GM18508 (cell line): ENCODE measurements around the gene TTC32.
"Not testable (repeated sequence)": the region's sequence is repeated elsewhere in the genome, so short reads cannot be mapped to it uniquely, and the experiment has no call there.

Experiments
- ATAC-seq: cut with Tn5 transposase; IDR thresholded peaks from one replicate; pipeline ENCODE4 v1.9.1; 2021; ENCODE audit warnings: moderate number of reproducible peaks; ENCODE audit not compliant: insufficient read depth, unreplicated experiment

TTC32 gene

DNA sequence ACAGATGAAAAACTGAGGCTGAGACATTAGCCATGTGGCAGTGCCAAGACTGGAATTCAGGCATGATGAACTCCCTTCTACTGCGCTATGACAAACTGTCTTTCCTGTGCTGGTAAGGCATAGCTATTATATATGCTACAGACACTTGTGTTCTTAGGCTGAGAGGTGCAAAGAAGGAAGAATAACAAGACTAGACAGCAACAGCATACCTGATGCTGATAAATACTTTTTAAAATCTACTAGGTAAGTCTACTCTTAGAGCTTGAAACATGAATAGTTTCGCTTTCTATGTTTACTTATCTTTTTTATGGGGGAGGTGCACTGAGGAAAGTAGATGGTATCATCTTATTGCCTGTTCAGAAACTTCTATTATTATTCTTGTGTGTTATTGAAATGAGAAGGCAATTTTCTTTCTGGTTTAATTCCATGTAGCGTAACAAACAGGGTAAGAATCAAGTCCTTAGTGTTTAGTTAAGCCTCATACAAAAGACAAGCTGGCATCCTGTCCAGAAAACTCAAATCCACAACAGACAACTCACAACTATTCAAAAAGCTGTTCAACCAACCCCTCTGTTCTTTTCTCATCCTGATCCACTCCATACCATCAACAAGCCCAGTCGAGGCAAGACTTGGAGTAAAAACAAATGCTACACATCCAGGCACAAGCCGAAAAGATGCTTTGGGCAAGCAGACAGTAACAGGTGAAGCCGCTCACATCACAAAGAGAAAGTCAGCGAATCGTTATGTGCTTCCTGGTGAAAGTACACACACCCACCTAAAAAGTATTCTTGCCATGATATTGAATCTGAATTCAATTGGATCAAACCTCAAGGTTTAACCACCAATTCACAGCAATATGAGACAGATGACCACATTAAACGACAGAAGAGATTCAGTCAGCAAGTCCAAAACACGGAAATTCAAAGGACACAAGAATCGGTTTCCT lies 1.5 kb downstream of the TTC32 start:
- ATAC-seq, result peak; percentile 25

DNA sequence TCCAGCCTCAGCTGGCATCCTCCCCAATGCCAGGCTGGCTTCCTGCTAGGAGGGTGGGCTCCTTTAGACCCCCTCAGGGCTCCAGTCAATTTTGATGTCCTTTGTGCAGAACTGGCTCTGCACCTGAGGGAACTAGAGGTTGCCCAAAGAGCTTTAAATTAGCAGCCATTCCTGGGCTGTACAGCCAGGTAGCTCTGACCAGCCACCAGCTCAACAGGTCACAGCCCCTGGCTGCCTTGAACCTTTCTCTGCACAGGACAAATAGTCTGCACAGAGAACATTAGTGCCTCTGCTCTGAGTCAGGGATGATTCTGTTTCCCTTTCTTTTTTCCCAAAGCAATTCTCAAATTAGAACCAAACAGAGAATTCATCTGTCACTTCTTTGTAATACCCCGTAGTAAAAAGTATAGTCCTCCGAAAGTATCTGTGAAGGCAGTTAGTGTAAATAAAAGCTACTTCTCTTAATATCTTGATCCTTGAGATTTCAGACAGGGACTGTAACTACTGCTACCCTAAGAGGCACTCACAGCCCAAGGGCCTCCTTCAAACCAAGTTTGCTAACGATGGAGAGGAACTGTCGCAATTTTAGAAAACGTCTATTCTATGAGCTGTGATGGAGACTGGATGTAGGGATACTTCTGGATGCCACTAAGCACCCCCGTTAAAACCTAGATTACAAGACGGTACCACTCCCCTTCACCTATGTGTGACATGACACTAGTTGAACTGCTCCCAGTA lies 3.0 kb downstream of the TTC32 start:
- ATAC-seq, result no peak

DNA sequence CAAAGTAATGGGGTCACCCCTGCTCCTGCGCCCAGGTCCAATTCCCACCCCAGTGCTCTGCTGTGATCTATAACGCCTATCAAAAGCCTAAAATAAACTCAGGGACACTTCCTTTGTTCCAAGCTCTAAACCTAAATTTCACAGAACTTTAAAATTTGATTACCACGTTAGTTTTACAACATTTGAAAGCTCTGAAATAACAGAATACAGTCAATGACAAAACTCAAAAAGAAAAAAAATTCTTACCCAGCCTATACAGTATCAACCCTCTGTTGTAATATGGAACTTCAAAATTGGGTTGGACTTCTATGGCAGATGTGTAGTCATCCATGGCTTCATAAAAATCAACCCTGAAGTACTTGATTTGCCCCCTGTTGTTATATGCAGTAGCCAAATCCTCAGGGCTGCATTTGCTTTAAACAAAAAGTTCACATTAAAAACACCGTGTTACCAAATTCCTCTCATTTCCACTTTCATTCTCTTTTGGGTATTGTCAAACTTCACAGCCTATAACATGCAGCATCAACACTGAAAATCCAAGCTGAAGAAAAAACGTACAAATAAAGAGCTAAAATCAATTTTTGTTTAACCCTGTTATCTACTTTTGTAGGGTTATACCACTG lies 4.0 kb downstream of the TTC32 start:
- ATAC-seq, result no peak

DNA sequence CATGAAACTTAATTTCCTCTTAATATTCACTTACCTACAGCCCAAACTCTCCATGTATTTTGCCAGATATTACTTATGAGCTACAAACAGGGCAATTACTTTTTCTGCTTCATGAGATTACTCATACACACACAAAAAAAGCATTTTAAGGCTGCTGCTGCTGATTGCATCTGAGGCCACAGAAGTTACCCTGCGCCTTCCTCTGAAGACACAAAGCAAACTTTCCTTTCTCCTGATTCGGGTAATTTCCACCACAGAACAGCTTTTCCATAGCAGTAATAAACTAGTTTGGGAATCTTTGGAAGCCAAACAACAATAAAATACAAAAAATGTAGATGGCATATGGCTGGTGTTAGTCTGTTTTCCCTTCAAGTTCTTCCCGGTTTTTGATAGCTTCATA lies 6.2 kb downstream of the TTC32 start:
- ATAC-seq, result no peak

DNA sequence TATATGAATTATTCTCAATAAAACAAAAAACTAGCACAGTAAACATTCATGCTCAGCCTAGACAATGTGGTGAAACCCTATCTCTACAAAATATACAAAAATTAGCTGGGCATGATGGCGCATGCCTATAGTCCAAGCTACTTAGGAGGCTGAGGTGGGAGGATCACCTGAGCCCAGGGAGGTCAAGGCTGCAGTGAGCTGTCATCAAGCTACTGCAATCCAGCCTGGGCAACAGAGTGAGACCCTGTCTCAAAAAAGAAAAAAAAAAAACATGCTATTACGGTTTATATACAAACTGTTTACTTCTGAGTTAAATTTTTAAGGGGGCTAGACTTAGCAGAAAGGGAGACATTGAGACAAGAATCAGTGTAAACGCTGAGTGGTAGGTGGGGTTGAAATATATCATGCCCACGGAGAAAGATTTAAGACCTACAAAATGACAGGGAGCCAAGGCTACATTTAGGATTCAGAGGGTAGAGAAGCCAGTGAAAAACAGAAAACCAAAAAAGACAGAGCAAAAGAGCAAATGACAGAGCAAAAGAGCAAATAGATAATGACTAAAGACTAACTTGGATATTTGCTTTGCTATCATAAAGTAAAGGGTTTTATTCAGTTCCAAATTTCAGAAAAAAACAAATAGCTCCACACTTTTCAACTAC lies 7.5 kb downstream of the TTC32 start:
- ATAC-seq, result no peak

DNA sequence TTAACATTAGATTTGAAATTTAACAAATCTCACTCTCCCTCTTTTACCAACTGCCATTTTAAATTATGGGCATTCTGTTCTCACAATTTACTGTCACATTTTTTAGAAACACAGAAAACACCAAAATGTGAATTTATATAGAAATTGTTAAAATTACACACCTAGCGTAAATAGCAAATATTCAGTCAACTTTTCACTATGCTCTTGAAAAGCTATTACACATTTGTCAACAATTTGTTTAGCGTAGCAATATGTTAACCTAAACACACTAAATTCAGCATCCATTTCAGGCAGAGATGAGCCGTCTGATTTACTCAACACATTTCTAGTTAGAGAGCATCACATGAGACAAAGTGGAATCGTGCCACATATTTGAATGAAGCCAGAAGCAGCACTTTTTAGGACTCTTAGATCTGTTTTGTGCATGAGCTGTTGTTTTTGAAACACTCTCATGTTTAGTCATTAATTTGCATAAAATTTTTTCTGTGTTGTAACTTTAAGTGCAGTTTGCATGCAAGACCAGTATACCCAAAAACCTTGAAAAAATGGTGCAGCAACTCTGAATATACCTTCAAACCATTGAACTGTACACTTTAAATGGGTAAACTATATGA lies 8.2 kb downstream of the TTC32 start:
- peak; percentile 81 for ATAC-seq

DNA sequence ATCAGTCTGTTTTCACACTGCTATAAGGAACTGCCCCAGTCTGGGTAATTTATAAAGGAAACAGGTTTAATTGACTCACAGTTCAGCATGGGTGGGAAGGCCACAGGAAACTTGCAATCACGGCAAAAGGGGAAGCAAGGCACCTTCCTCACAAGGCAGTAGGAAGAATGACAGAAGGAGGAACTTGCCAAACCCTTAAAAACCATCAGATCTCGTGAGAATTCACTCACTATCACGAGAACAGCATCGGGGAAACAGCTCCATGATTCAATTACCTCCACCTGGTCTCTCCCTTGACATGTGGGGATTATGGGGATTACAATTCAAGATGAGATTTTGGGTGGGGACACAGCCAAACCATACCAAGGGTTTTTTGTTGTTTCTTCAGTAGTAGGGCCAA lies 9.8 kb downstream of the TTC32 start:
- ATAC-seq, result not testable (repeated sequence)

DNA sequence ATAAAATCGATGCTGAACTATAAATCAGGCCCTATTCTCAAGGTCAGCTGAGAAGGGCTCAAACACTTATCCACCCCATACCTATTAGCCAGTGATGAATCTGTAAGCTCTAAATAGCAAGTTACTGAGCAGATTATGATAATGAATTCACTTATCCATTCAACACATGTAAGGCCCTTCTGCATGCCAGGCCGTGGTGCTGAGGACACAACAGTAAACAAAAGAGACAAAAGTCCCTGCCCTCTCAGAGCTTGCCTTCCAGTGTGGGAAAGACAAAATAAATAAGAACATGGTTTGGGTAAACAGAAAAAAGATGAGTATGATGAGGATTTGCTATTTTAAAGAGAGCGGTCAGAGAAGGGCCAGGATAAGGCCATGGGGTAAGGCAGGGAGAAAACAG lies 11.7 kb downstream of the TTC32 start:
- ATAC-seq, result no peak

DNA sequence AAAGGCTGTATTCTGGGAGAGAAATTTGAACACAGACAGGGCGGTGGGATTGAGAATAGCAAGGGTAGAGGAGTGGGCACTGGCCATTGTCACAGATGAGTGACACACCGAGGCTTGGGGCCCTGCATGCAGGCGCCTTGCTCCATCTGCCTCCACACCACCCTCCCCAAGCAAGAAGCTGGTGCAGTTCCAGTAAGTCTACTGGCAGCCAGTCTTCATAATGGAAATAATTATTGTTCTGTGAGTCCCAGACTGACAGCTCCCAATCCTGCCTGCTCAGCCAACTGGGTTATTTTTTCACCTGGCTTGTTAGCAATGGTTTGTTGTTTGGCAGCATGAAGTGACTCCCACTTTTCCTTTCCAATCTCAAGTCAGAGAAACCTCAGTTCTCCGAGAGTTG lies 13.0 kb downstream of the TTC32 start:
- no peak for ATAC-seq

DNA sequence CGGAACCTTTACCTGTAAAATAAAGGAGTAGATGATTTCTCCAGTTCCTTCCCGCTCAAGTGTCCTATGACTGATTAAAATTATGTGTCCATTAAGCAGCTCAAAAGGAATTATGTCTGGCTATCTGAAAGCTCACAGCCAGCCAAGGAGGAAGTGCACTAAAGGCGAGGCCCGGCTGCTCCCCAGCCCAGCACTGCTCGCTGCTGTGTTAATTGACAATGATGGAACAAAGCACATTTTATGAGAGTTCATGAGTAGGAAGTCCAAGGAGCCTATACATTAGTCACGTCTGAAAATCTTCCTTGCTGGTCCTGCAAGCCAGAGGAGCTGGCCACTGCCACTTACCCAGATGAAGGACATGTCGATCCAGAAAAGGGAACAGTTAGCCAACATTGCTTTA lies 14.3 kb downstream of the TTC32 start:
- no peak for ATAC-seq

DNA sequence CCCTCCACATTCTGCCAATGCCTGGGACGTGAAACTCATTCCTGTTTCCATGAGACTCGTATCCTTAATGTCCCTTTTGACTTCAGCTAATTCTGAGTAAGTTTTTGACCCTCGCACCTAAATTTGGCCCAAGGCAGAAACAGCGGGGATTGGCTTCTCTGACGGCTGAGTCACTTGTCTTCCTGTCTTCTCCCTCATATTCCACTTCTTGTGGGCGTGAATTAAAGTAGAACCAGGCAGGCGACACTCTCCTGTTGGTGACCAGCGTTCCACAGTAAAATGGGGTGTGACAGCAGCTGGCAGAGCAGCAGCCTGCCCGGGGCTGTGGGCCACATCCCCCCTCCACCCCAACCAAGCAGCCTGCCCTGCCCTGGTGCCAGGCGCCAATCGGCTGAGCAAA lies 15.5 kb downstream of the TTC32 start:
- ATAC-seq, result no peak

DNA sequence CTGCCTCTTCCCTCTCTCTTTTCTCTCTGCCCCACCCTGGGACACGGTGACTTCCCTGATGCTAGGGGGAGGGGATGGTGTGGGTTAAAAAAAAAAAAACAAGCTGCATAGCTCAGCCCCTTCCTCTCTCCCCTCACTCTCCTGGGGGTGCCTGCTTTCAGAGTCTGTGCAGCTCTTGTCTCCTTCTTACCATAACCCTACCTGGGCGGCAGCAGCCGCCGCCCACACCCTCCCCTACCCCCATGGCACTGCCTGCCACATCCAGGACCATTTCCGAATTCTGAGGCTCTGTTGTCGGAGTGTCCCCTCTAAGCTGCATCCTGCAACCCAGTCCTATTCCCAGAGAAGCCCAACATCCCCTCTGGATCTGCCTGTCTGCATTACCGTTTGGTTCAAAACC lies 16.0 kb downstream of the TTC32 start:
- no peak for ATAC-seq

DNA sequence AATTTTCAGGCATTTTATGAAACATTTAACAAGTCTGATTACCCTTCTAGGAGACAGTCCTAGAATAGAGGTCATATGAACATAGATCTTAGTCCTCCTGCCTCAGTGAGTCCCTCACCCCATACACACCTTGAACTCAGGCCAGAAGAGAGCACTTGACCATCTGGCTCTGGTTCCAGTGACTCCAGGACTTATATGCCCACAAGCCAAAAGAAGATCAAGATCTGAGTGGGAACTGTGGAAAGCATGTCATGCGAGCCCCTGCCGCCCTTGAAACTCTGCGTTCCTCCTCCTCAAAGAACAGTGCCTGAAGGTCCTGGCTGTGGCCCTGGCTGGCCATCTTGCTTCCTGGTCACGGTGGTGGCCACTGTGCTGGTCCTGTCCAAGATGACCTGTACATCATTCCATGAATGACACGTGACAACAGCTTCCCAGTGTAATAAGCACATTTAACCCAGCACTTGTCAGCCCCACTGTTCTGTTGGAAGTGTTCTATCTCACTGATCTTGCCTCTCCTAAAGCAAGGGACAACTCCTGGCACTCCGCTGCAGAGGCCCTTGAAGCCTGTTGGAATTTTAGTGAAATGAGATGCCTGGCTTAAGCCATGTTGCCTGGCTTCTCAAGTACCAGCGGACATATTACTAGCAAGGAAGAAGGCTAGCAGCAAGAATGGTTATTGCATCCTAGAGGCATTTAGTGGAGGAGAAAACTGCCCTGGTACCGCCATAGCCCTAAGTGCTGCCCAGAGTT lies 17.6 kb downstream of the TTC32 start:
- ATAC-seq, result no peak

DNA sequence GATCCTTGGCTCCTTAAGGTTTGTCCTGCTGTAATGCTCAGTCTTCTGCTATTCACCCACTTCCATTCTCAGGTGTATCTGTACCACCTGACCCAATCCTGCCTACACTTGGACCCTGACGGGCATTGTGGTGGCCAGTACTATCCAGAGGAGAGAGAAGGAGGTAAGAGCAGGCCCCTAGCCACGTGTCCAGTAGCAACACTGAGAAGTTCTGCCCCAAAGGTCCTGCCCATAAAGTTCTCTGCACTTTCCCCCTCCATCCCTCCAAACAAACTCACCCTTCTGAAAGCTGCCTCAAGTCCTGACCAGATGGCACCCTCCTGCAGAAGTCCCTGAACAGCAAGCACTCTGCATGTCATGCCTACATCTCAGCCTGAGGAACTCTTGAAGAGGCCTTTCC lies 18.3 kb downstream of the TTC32 start:
- ATAC-seq, result no peak

DNA sequence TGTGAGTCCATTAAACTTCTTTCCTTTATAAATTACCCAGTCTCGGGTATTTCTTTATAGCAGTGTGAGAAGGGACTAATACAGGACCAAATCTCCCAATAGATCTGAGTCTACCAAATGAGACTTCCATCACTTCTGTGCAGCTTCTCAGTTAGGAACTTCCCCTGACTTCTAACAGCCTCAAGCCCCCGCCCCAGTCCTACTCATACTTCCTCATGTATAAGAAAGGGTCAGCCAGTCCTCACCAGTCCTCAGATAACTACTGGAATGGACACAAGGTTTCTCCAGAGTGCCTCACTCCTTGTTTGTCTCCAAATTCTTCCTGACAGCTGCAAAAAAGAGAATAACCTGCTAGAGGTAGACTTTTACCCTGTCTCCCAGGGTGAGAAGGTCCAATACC lies 19.5 kb downstream of the TTC32 start:
- ATAC-seq, result no peak

DNA sequence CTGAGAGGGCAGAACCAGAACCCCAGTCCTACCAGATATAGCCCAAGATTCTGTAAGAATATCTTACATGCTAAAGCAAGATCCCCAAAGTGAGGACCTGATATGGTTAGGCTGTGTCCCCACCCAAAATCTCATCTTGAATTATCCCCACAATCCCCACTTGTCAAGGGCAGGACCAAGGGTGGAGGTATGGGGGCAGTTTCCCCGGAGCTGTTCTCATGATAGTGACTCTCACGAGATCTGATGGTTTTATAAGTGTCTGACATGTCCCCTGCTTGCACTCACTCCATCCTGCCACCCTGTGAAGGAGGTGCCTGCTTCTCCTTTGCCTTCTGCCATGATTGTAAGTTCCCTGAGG lies 19.9 kb downstream of the TTC32 start:
- ATAC-seq, result no peak

DNA sequence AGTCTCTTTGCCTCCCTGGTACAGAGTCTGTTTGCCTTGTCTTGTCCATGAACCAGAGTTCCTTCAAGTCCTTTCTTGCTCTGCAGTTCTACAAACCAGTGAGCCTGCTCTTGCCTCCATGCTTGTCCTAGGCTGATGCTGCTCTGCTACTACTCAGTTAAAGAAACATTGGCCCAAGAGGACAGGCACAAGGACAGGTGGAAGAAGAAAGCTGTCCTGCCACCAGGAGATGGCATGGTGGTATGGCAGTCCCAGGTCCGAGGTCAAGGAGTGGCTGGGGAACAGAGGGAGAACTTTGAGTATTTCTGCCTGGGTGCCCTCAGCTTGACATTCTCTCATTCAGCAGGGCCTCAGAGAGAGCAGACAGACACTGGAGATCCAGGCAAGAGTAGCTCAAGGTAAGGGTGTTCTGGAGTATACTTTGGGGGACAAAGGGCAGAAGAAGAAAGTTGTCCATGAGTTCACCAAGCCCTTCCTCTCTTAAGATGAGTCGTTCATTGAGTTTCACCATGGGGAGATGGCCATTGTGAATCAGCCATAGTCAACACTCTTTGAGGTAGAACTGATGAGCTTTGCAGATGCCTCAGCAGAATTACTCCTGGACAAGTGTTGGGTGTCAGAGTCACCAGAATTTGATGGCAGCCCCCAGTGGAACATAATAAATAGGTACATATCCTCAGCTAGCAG lies 20.4 kb downstream of the TTC32 start:
- ATAC-seq, result no peak

DNA sequence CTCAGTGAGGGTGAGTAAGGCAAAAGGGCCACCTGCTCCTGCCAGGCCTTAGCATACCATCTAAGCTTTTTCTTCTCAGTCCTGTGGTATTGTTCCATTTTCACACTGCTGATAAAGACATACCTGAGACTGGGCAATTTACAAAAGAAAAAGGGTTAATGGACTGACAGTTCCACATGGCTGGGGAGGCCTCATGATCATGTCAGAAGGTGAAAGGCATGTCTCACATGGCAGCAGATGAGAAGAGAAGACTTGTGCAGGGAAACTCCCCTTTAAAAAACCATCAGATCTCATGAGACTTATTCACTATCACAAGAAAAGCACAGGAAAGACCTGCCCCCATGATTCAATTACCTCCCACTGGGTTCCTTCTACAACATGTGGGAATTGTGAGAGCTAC lies 21.6 kb downstream of the TTC32 start:
- not testable (repeated sequence) for ATAC-seq

DNA sequence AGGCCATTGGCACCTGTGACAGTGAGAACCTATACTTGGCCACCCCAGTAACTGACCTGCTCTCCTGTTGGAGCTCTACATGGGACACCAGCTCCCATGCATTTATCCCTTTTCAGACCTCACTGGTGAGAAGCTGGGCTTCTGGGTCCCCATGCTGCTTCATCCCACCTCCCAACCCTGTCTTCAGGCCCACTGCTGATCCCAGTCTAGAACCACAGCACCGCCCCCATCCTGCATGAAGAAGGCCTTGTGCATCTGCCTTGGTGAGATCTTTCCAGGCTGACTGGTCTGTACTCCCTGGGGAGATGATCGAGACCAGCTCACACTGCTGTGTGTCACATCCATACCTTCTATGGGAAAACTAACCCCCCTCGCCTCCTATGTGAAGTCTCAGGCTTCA lies 22.7 kb downstream of the TTC32 start:
- ATAC-seq, result no peak
